Gastroesophageal sphincter (tissue), 4 donors: ENCODE results near the gene PXK. TPM values are rescaled to one million over a fixed set of nuclear protein-coding genes. Genes with fewer than 3 reads are reported as not detected.
"Not testable (repeated sequence)": the region's sequence is repeated elsewhere in the genome, so short reads cannot be mapped to it uniquely, and the experiment has no call there.

Source experiments
- ATAC-seq: fragments of 150-250 bp; one replicate; pipeline ENCODE4 v1.9.1; 2016; ENCODE audit warnings: mild to moderate bottlenecking, moderate library complexity
- H3K27ac ChIP-seq, 4 donors: fragments of 200-600 bp; sonication (generic) in 3 of 4; 1 replicate in 3 of 4; 2 replicates in 1 of 4; pipeline ENCODE4 v1.5.1; 2016 to 2019
- H3K27me3 ChIP-seq: fragments of 200-600 bp; sonication (generic); one replicate; pipeline ENCODE4 v1.5.1; 2019
- H3K36me3 ChIP-seq, 2 donors: fragments of 200-600 bp; sonication (generic); one replicate each; pipeline ENCODE4 v1.5.1; 2019; ENCODE audit warnings: control low read depth in 1 of 2
- H3K4me1 ChIP-seq, 3 donors: fragments of 200-600 bp; sonication (generic); 1 replicate in 2 of 3; 2 replicates in 1 of 3; pipeline ENCODE4 v1.5.1; 2016 to 2019; ENCODE audit warnings: control low read depth in 2 of 3
- H3K4me3 ChIP-seq, 2 donors: fragments of 200-600 bp; sonication (generic); one replicate each; pipeline ENCODE4 v1.5.1; 2019; ENCODE audit warnings: mild to moderate bottlenecking in 1 of 2, moderate library complexity in 1 of 2
- H3K9me3 ChIP-seq, 3 donors: fragments of 200-600 bp; sonication (generic); one replicate each; pipeline ENCODE4 v1.5.1; 2017 to 2019; ENCODE audit warnings: control low read depth in 2 of 3
- CTCF ChIP-seq, 4 experiments: fragments of 200-600 bp in 2 of 4; fragments of 450-650 bp in 2 of 4; sonication (generic) in 1 of 4; IDR thresholded peaks; one replicate each; pipeline ENCODE4 v1.5.1; 2017 to 2019; ENCODE audit warnings: antibody characterized with exemption in 4 of 4, mild to moderate bottlenecking in 2 of 4, moderate library complexity in 2 of 4
- EP300 ChIP-seq: sonication (generic); formaldehyde crosslinking; IDR thresholded peaks from one replicate; pipeline ENCODE4 v1.6.1; 2017; ENCODE audit warnings: antibody characterized with exemption, mild to moderate bottlenecking
- POLR2A ChIP-seq, 2 donors: fragments of 450-650 bp; IDR thresholded peaks; one replicate each; pipeline ENCODE4 v1.6.1; 2017; ENCODE audit warnings: antibody characterized with exemption in 2 of 2, mild to moderate bottlenecking in 2 of 2, moderate library complexity in 1 of 2
- POLR2AphosphoS5 ChIP-seq: sonication (generic); formaldehyde crosslinking; IDR thresholded peaks from one replicate; pipeline ENCODE4 v1.6.1; 2017; ENCODE audit warnings: antibody characterized with exemption
- WGBS, 2 donors: methylation state at CpG; one replicate each; pipeline ENCODE4 v1.1.5; 2018; ENCODE audit warnings: low coverage in 1 of 2; 5-methylcytosine and 5-hydroxymethylcytosine counted together
- total RNA-seq, 4 donors: library from RNA; depleted of rRNA; stranded (reverse); fragments of >200 nt; gene quantifications; one replicate each; pipeline ENCODE4 v1.1.0, GENCODE V29; 2016

PXK gene
- total RNA-seq, 4 donors from 2014 or later = 29.3 to 41.0 (median 34.4) TPM

- Histone ChIP-seq H3K27ac (peak overlapping the region in 3 of 4 donors; percentile 66 to 87 (median 81)), H3K4me3 (peak overlapping the region in 1 of 2 donors; percentile 89)
These were observed 1.8 kb downstream of the PXK start for GRCh38 chr3:58334506-58334884.

GRCh38 chr3:58335652-58335947 is 2.9 kb downstream of the PXK start:
- no peak for ATAC-seq
- Histone ChIP-seq H3K4me3 (peak overlapping the region in 1 of 2 donors; percentile 6), H3K36me3 (peaks cover 0 to 11% of the 10 kb centered on the region in 2 donors), H3K9me3 (no peaks in the 10 kb centered on the region), H3K27ac (peak overlapping the region in 3 of 4 donors; percentile 66 to 87 (median 81)), H3K27me3 (no peaks in the 10 kb centered on the region), H3K4me1 (peaks cover 0 to 59% (median 10%) of the 10 kb centered on the region in 3 donors)
- TF ChIP-seq POLR2AphosphoS5 = no peak
- no peak for TF ChIP-seq EP300
- TF ChIP-seq POLR2A (IDR thresholded peaks at IDR 0.05) = no peak
- no peak for TF ChIP-seq CTCF (IDR thresholded peaks at IDR 0.05)
- WGBS, 2 donors = 39% methylated on average over 1 of the region's 1 CpG; no CpG with 5 or more reads in 1 of the 2 donors

More at GRCh38 chr3:58334506-58334884, 1.8 kb downstream of the PXK start:
- WGBS, 2 donors = 71 to 75% methylated on average over 1 of the region's 1 CpG
- TF ChIP-seq CTCF (IDR thresholded peaks at IDR 0.05) (no peak), POLR2AphosphoS5 (no peak), EP300 (no peak), POLR2A (IDR thresholded peaks at IDR 0.05) (no peak)
- Histone ChIP-seq H3K36me3 (no peaks in the 10 kb centered on the region), H3K9me3 (no peaks in the 10 kb centered on the region), H3K27me3 (no peaks in the 10 kb centered on the region), H3K4me1 (peaks cover 0 to 59% (median 10%) of the 10 kb centered on the region in 3 donors)
- ATAC-seq = no peak

- Histone ChIP-seq H3K4me3 (no peak overlapping the region), H3K27ac (peak overlapping the region in 2 of 4 donors; percentile 11 to 87), H3K36me3 (peaks cover 0 to 11% of the 10 kb centered on the region in 2 donors), H3K9me3 (no peaks in the 10 kb centered on the region), H3K4me1 (peaks cover 0 to 63% (median 10%) of the 10 kb centered on the region in 3 donors), H3K27me3 (no peaks in the 10 kb centered on the region)
- WGBS, 2 donors = 100% methylated on average over 3 of the region's 3 CpGs
- TF ChIP-seq POLR2AphosphoS5 (no peak), EP300 (no peak), CTCF (IDR thresholded peaks at IDR 0.05) (no peak), POLR2A (IDR thresholded peaks at IDR 0.05) (no peak)
- no peak for ATAC-seq
These were observed 3.6 kb downstream of the PXK start for GRCh38 chr3:58336135-58336882.

DNA sequence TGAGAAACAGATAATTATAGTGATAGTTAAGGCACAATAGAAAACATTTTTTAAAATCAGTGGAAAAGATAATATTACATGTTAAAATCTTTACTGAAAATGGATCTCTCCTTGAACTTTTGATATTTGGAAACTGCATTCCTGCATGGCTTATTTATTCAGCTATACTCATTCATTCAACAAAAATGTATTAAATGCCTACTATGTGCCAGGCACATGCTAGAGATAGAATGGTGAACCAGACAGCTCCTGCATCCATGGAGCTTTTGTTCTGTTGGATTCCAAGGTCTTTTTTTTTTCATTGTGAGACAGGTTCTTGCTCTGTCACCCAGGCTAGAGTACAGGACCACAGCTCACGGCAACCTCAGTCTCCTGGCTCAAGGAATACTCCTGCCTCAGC is 4.5 kb downstream of the PXK start:
- no peak for ATAC-seq
- TF ChIP-seq POLR2A (IDR thresholded peaks at IDR 0.05) (no peak), CTCF (IDR thresholded peaks at IDR 0.05) (no peak), POLR2AphosphoS5 (no peak), EP300 (no peak)
- WGBS, 2 donors = 80 to 86% methylated on average over 1 of the region's 1 CpG

DNA sequence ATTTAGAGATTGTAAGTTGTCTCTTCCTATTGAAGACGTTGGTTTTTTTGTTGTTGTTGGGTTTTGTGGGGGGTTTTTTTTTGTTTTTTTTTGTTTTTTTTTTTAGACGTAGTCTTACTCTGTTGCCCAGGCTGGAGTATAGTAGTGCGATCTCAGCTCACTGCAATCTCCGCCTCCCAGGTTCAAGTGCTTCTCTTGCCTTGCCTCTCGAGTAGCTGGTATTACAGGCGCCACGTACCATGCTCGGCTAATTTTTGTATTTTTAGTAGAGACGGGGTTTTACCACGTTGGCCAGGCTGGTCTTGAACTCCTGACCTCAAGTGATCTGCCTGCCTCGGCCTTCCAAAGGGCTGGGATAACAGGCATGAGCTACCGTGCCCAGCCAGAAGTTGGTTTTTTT is 6.5 kb downstream of the PXK start:
- not testable (repeated sequence) for H3K4me3 ChIP-seq, H3K27me3 ChIP-seq, ATAC-seq, H3K9me3 ChIP-seq, H3K27ac ChIP-seq
- Histone ChIP-seq H3K36me3 (peaks cover 0 to 14% of the 10 kb centered on the region in 2 donors), H3K4me1 (peaks cover 0 to 55% (median 10%) of the 10 kb centered on the region in 3 donors)
- WGBS, 2 donors = 67 to 87% methylated on average over 1 to 6 of the region's 12 CpGs

More for the DNA sequence above, 4.5 kb downstream of the PXK start:
- H3K36me3 ChIP-seq = peaks cover 0 to 13% of the 10 kb centered on the region in 2 donors
- H3K9me3 ChIP-seq = no peaks in the 10 kb centered on the region
- no peak overlapping the region for H3K27ac ChIP-seq
- no peak overlapping the region for H3K4me3 ChIP-seq
- H3K4me1 ChIP-seq = peaks cover 0 to 56% (median 10%) of the 10 kb centered on the region in 3 donors
- no peaks in the 10 kb centered on the region for H3K27me3 ChIP-seq
